AG09319 (cell line): Measurements from ENCODE around the gene ZFAND5.

Source experiments
- DNase-seq: peaks from one replicate; pipeline ENCODE4 v3.0.0-alpha.2; 2010; ENCODE audit warnings: low read depth; ENCODE audit errors: extremely low read depth
- CTCF ChIP-seq: IDR thresholded peaks from 2 replicates; pipeline ENCODE4 v1.5.1; 2011; ENCODE audit warnings: low read depth, mild to moderate bottlenecking, inconsistent platforms, low read length, moderate library complexity

Gene ZFAND5

GRCh38 chr9:72324974-72325373, 40.0 kb downstream of the ZFAND5 start:
- DNase-seq, result no peak
- no peak for TF ChIP-seq CTCF

GRCh38 chr9:72322678-72323077, 42.3 kb downstream of the ZFAND5 start:
- no peak for TF ChIP-seq CTCF

GRCh38 chr9:72322259-72322658, 42.7 kb downstream of the ZFAND5 start:
- no peak for DNase-seq
- TF ChIP-seq CTCF, result no peak

More at GRCh38 chr9:72322678-72323077, 42.3 kb downstream of the ZFAND5 start:
- no peak for DNase-seq

- TF ChIP-seq CTCF, result no peak
- peak; percentile 80 for DNase-seq
These were observed 49.3 kb downstream of the ZFAND5 start for GRCh38 chr9:72315510-72316311.

GRCh38 chr9:72315089-72315509, 49.9 kb downstream of the ZFAND5 start:
- DNase-seq, result no peak
- no peak; the same call in 1 of the 2 replicates for TF ChIP-seq CTCF

GRCh38 chr9:72313507-72313906, 51.5 kb downstream of the ZFAND5 start:
- TF ChIP-seq CTCF, result no peak
- DNase-seq, result no peak

GRCh38 chr9:72312386-72312987, 52.5 kb downstream of the ZFAND5 start:
- TF ChIP-seq CTCF, result no peak
- DNase-seq, result no peak
